K562 (cell line): ENCODE data around the gene HNRNPA2B1. TPM values are rescaled to one million over a fixed set of nuclear protein-coding genes. Genes with fewer than 3 reads are reported as not detected.

Source experiments
- CBX8 ChIP-seq: fragments of 200-600 bp; sonication (generic); IDR thresholded peaks from 2 replicates; pipeline ENCODE4 v1.6.1; 2012; ENCODE audit warnings: borderline replicate concordance, mixed run types, low read depth, mild to moderate bottlenecking, moderate library complexity, mixed read lengths, low read length, control low read depth, inconsistent platforms; ENCODE audit not compliant: poor library complexity, severe bottlenecking; ENCODE audit errors: extremely low read depth
- FOXA1 ChIP-seq: fragments of 450-650 bp; IDR thresholded peaks from 2 replicates; pipeline ENCODE4 v1.6.1; 2016; ENCODE audit warnings: mild to moderate bottlenecking, borderline replicate concordance
- HDAC8 ChIP-seq: fragments of 450-650 bp; IDR thresholded peaks from 2 replicates; pipeline ENCODE4 v1.6.1; 2016; ENCODE audit warnings: mild to moderate bottlenecking, missing genetic modification characterization, moderate library complexity, missing compliant biosample characterization
- NCOA6 ChIP-seq: fragments of 450-650 bp; IDR thresholded peaks from 2 replicates; pipeline ENCODE4 v1.6.1; 2017; ENCODE audit warnings: mild to moderate bottlenecking
- NR4A1 ChIP-seq, 2 experiments: fragments of 250-450 bp in 1 of 2; fragments of 450-650 bp in 1 of 2; sonication (Bioruptor Pico) in 1 of 2; IDR thresholded peaks; 2 replicates each; pipeline versions ENCODE4 v1.4.0 to v1.6.1; 2016 to 2020; ENCODE audit warnings: mild to moderate bottlenecking in 2 of 2, missing compliant biosample characterization in 1 of 2, missing genetic modification characterization in 1 of 2, moderate library complexity in 1 of 2
- POLR2H ChIP-seq: IDR thresholded peaks from 2 replicates; pipeline ENCODE4 v1.6.1; 2016; ENCODE audit warnings: missing genetic modification characterization, low read depth, mild to moderate bottlenecking, control low read depth, missing compliant biosample characterization, moderate library complexity
- RBM34 ChIP-seq: fragments of 200-400 bp; formaldehyde crosslinking; IDR thresholded peaks from 2 replicates; pipeline ENCODE4 v1.6.1; 2018; ENCODE audit warnings: low read length, borderline replicate concordance; ENCODE audit not compliant: insufficient read depth
- SIX5 ChIP-seq, 2 experiments: IDR thresholded peaks; 2 replicates each; pipeline ENCODE4 v1.6.1; 2011; ENCODE audit warnings: low read length in 2 of 2, borderline replicate concordance in 1 of 2, low read depth in 1 of 2, mild to moderate bottlenecking in 1 of 2, moderate library complexity in 1 of 2; ENCODE audit not compliant: insufficient read depth in 1 of 2
- STAT5B ChIP-seq: fragments of 250-450 bp; sonication (Bioruptor Pico); IDR thresholded peaks from 2 replicates; pipeline ENCODE4 v1.8.0; 2021; ENCODE audit warnings: mild to moderate bottlenecking, inconsistent platforms
- TAF1 ChIP-seq: IDR thresholded peaks from 2 replicates; pipeline ENCODE4 v1.6.1; 2011; ENCODE audit warnings: mild to moderate bottlenecking, low read length, moderate library complexity; ENCODE audit not compliant: insufficient read depth, control insufficient read depth, severe bottlenecking; ENCODE audit errors: extremely low read depth
- ZNF384 ChIP-seq: IDR thresholded peaks from 2 replicates; pipeline ENCODE4 v1.6.1; 2012; ENCODE audit warnings: low read depth, low read length, improper control_type of control experiment
- ZNF707 ChIP-seq: fragments of 250-450 bp; sonication (Bioruptor Pico); conservative IDR thresholded peaks from 2 replicates; pipeline ENCODE4 v1.8.0; 2022; ENCODE audit warnings: inconsistent platforms, mild to moderate bottlenecking, moderate library complexity
- ZNF780A ChIP-seq: fragments of 250-450 bp; sonication (Bioruptor Pico); IDR thresholded peaks from 2 replicates; pipeline ENCODE4 v1.5.0; 2021; ENCODE audit warnings: mild to moderate bottlenecking
- polyA plus RNA-seq, 8 experiments: library from polyadenylated mRNA; depleted of rRNA in 4 of 8; stranded (reverse) in 5 of 8; unstranded in 3 of 8; fragments of >200 nt; fragmentation: Nextera tagmentation in 2 of 8; fragmentation: Illumina TruSeq in 1 of 8; extraction: Ambion mirVana in 2 of 8; extraction: Trizol in 1 of 8; gene quantifications; 2 replicates each; pipeline versions ENCODE4 v1.2.1 to v1.2.3, GENCODE V29; 2011 to 2014; ENCODE audit warnings: inconsistent platforms in 1 of 8, missing spikeins in 1 of 8
- total RNA-seq, 7 experiments: library from RNA; depleted of rRNA in 6 of 7; stranded (reverse); fragments of >200 nt in 6 of 7; fragmentation: Illumina TruSeq in 2 of 7; extraction: Trizol in 2 of 7; gene quantifications; 2 replicates each; pipeline versions ENCODE4 v1.2.1 to v1.2.3, GENCODE V29; 2011 to 2021; ENCODE audit warnings: low replicate concordance in 1 of 7
- TF ChIP-seq, protein P1 (sequence below): fragments of 450-650 bp; IDR thresholded peaks from 2 replicates; pipeline ENCODE4 v1.6.1; 2017; ENCODE audit warnings: antibody characterized with exemption, mild to moderate bottlenecking
- TF ChIP-seq, protein P2 (sequence below), 2 experiments: fragments of 450-650 bp; IDR thresholded peaks; 2 replicates each; pipeline ENCODE4 v1.6.1; 2016
- TF ChIP-seq, protein P3 (sequence below): fragments of 250-450 bp; sonication (Bioruptor Pico); IDR thresholded peaks from 2 replicates; pipeline ENCODE4 v1.8.0; 2022; ENCODE audit warnings: moderate library complexity, mild to moderate bottlenecking, inconsistent platforms

The HNRNPA2B1 gene
- total and polyA plus RNA-seq, 9 of the 15 experiments (the other 6 are each of a cell fraction or from before 2014, with no cell fraction given), result 630 to 1,989 (median 865) TPM

DNA sequence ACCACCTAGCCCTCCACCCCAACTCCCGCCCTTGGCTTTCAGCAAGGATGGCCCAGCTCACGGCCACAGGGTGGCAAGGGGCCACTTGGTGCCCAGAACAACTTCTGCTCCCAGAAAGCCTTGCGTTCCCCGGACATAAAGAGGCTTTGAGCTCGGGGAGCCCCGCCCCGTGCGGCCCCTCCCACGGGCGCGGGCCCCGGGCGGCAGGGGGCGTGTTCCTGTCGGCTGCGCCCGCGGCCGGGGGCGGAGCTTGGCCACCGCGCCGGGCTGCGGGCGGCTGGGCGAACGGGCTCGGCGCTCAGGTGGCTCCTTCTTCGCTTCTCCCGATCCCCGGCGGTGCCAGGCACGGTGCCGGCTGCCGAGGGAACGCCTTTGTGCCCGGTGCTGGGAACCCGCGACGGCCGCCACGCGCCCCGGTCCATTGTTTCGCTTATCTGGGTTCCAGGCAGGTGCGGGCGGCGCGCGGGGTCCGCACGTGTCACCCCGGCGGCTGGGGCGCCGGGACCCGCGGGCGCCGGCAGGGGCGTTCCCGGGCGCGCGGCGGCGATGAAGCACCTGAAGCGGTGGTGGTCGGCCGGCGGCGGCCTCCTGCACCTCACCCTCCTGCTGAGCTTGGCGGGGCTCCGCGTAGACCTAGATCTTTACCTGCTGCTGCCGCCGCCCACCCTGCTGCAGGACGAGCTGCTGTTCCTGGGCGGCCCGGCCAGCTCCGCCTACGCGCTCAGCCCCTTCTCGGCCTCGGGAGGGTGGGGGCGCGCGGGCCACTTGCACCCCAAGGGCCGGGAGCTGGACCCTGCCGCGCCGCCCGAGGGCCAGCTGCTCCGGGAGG is 48.4 kb downstream of the HNRNPA2B1 start, which contains the start of gene NFE2L3 (continued):
- TF ChIP-seq, protein P1, sequence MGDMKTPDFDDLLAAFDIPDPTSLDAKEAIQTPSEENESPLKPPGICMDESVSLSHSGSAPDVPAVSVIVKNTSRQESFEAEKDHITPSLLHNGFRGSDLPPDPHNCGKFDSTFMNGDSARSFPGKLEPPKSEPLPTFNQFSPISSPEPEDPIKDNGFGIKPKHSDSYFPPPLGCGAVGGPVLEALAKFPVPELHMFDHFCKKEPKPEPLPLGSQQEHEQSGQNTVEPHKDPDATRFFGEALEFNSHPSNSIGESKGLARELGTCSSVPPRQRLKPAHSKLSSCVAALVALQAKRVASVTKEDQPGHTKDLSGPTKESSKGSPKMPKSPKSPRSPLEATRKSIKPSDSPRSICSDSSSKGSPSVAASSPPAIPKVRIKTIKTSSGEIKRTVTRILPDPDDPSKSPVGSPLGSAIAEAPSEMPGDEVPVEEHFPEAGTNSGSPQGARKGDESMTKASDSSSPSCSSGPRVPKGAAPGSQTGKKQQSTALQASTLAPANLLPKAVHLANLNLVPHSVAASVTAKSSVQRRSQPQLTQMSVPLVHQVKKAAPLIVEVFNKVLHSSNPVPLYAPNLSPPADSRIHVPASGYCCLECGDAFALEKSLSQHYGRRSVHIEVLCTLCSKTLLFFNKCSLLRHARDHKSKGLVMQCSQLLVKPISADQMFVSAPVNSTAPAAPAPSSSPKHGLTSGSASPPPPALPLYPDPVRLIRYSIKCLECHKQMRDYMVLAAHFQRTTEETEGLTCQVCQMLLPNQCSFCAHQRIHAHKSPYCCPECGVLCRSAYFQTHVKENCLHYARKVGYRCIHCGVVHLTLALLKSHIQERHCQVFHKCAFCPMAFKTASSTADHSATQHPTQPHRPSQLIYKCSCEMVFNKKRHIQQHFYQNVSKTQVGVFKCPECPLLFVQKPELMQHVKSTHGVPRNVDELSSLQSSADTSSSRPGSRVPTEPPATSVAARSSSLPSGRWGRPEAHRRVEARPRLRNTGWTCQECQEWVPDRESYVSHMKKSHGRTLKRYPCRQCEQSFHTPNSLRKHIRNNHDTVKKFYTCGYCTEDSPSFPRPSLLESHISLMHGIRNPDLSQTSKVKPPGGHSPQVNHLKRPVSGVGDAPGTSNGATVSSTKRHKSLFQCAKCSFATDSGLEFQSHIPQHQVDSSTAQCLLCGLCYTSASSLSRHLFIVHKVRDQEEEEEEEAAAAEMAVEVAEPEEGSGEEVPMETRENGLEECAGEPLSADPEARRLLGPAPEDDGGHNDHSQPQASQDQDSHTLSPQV, result peak; percentile 84
- TF ChIP-seq ZNF384 (no peak), FOXA1 (no peak), RBM34 (no peak), NCOA6 (no peak), NR4A1 (CRISPR knock-in tag; IDR thresholded peaks at IDR 0.05) (0 out of 2 replicates have a peak, but pooled peaks have one; percentile 17), NR4A1 (tag; IDR thresholded peaks at IDR 0.05) (0 out of 2 replicates have a peak, but pooled peaks have one; percentile 54), TAF1 (peak; percentile 21), ZNF707 (no peak), POLR2H (tag) (no peak), STAT5B (CRISPR knock-in tag) (no peak), CBX8 (no peak), HDAC8 (tag) (no peak), ZNF780A (CRISPR knock-in tag) (no peak), SIX5 (IDR thresholded peaks at IDR 0.05; ENCODE audit: borderline replicate concordance in 1 of 2, insufficient read depth in 1 of 2, low read depth in 1 of 2, low read length in 2 of 2) (no peak)
- TF ChIP-seq, protein P2, sequence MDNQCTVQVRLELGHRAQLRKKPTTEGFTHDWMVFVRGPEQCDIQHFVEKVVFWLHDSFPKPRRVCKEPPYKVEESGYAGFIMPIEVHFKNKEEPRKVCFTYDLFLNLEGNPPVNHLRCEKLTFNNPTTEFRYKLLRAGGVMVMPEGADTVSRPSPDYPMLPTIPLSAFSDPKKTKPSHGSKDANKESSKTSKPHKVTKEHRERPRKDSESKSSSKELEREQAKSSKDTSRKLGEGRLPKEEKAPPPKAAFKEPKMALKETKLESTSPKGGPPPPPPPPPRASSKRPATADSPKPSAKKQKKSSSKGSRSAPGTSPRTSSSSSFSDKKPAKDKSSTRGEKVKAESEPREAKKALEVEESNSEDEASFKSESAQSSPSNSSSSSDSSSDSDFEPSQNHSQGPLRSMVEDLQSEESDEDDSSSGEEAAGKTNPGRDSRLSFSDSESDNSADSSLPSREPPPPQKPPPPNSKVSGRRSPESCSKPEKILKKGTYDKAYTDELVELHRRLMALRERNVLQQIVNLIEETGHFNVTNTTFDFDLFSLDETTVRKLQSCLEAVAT (IDR thresholded peaks at IDR 0.05), result 0 out of 4 replicates have a peak, but pooled peaks of 1 of the 2 experiments have one; percentile 5
- TF ChIP-seq, protein P3, sequence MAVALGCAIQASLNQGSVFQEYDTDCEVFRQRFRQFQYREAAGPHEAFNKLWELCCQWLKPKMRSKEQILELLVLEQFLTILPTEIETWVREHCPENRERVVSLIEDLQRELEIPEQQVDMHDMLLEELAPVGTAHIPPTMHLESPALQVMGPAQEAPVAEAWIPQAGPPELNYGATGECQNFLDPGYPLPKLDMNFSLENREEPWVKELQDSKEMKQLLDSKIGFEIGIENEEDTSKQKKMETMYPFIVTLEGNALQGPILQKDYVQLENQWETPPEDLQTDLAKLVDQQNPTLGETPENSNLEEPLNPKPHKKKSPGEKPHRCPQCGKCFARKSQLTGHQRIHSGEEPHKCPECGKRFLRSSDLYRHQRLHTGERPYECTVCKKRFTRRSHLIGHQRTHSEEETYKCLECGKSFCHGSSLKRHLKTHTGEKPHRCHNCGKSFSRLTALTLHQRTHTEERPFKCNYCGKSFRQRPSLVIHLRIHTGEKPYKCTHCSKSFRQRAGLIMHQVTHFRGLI (CRISPR knock-in tag), result 0 out of 2 replicates have a peak, but pooled peaks have one; percentile 66
